GM19468 (cell line): Measurements from ENCODE around the gene LIN28A.
"Not testable (repeated sequence)": the region's sequence is repeated elsewhere in the genome, so short reads cannot be mapped to it uniquely, and the experiment has no call there.

Experiments
- ATAC-seq: cut with Tn5 transposase; IDR thresholded peaks from one replicate; pipeline ENCODE4 v1.9.1; 2021; ENCODE audit warnings: mild to moderate bottlenecking, moderate library complexity, moderate number of reproducible peaks; ENCODE audit not compliant: unreplicated experiment; ENCODE audit errors: extremely low read depth

LIN28A gene

GRCh38 chr1:26410706-26411623 is at the start of gene LIN28A:
LIN28A (plus strand) TSS chr1:26410817; CDS start chr1:26410892, 75 bp downstream.
- no peak for ATAC-seq

GRCh38 chr1:26361605-26362122 is 49.0 kb upstream of the LIN28A start:
- no peak for ATAC-seq

GRCh38 chr1:26362331-26362730 is 48.3 kb upstream of the LIN28A start:
- ATAC-seq, result no peak

GRCh38 chr1:26363549-26364448 is 46.8 kb upstream of the LIN28A start:
- ATAC-seq, result peak; percentile 50

GRCh38 chr1:26364956-26365355 is 45.7 kb upstream of the LIN28A start:
- no peak for ATAC-seq

GRCh38 chr1:26367441-26367840 is 43.2 kb upstream of the LIN28A start:
- no peak for ATAC-seq

GRCh38 chr1:26368006-26368405 is 42.6 kb upstream of the LIN28A start:
- no peak for ATAC-seq

GRCh38 chr1:26368486-26368885 is 42.1 kb upstream of the LIN28A start:
- ATAC-seq, result no peak

GRCh38 chr1:26370591-26371382 is 39.8 kb upstream of the LIN28A start:
- no peak for ATAC-seq

GRCh38 chr1:26372039-26372438 is 38.6 kb upstream of the LIN28A start:
- no peak for ATAC-seq

DNA sequence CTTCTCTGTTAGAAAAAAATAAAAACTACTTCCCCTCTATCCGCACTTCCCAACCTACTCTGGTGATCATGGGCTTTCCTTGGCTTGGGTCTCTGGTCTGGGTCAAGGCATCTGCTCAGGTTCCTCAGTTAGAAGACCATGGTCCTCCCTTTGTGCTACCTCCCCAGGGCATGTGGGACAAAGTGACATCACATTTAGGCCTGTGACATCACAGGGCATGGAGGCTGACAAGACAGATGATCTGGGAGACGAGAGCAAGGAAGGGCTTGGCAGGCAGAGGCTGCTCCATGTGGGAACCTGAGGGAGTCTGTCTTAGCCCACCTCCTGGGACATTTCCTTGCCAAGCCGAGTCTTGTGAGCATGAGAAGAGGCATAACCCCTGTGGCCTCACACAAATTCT is 38.0 kb upstream of the LIN28A start, which contains the start of gene ZNF683:
Gene ZNF683, minus strand, starts transcription at position 140 of the 400 bp plus-strand sequence. CDS start 4,179 bp downstream, outside the sequence.
- not testable (repeated sequence) for ATAC-seq

- no peak for ATAC-seq
Measured at GRCh38 chr1:26373281-26373680, 37.3 kb upstream of the LIN28A start.

DNA sequence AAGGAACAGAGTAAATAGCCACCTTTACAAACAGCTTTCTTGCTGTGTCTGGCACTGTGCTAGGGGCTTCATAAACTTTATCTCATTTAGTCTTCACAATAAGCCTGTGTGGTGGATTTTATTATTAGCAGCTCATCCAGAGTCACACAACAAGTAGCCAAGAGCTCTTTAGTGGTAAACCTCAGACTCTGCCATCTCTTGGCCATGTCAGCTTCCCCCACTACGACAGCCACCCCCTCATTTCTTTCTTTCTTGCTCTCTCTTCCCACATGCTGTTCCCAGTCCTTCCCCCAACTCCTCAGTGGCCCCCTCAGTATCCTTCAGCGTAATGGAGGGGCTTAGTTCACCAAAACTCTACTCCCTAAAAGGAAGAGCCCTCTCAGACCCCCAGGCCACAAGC is 36.8 kb upstream of the LIN28A start:
- ATAC-seq, result no peak

GRCh38 chr1:26374361-26374760 is 36.3 kb upstream of the LIN28A start:
- ATAC-seq, result not testable (repeated sequence)

DNA sequence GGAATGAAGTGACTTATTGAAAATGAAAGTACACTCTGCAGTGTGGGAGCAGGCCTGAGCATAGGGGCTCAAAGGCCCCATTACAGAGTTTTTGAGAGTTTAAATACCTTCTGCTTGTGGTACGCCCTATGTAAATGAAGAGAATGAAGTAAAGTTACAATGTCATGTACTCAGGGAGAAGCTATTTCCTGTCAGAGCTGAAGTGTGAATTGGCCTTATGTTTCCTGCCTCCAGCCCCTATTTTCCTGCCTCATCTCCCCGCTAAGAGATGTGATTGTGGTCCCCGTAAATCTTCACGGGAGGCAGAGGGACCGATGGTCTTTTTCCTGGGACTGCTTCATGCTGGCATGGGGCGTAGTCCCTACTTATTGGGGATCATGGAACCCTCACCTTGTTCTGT is 35.5 kb upstream of the LIN28A start:
- no peak for ATAC-seq

- ATAC-seq, result no peak
Measured at GRCh38 chr1:26376050-26376449, 34.6 kb upstream of the LIN28A start.

DNA sequence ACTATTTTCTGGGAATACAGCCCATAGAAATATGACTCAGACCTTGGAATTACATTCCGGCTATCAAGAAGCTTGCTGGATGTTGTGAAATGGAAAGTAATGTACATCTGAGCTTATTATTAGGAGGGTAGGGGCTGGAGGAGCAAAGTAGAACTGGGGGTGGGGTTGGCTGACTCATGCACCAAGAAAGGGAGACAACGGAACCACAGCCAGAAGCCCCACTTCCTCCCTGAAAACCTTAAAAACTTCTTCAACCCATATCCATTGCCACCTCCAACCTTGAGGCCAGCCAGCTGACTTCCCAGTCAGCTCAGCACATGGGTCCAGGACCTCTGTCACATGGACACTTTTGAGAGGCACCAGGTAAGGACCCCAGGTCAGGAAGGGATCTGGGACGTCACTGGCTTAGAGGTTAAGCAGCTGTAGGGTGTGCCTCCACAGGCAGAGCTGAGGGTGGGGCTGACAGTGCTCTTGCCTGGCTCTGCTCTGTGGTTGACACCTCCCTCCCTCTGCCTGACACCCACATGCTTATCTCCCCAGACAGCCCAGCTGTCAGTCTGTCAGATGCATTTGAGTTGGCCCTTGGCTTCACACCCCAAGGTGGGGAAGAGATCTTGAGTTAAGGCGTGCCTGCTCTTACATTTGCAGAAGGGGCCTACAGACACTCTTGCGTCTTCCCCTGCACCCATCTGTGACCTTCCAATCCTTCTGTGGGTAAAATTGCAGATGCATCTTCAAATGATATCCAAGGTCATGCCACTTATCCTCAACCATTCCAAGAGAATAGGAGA is 32.3 kb upstream of the LIN28A start:
- no peak for ATAC-seq

DNA sequence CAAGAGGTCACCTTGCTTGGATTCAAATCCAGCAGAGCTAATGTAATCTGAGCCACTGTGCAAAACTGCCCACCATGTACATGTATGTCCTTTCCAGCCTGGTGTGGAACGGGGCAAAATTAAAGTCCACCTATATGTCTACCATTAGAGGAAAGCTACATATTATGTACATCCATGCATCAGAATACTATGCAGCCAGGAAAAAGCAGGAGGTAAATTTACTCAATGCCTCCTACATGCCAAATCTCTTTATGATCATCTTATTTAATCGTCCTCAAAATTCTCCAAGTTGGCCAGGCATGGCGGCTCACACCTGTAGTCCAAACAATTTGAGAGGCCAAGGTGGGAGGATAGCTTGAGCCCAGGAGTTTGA is 31.8 kb upstream of the LIN28A start:
- ATAC-seq, result no peak

- ATAC-seq, result no peak
Measured at GRCh38 chr1:26384076-26384475, 26.5 kb upstream of the LIN28A start.
